ENCODE data around the gene EEF2. TPM values are rescaled to one million over a fixed set of nuclear protein-coding genes. Genes with fewer than 3 reads are reported as not detected.

EEF2 gene
- polyA plus RNA-seq, 1 donor from 2014 or later: 716 TPM

DNA sequence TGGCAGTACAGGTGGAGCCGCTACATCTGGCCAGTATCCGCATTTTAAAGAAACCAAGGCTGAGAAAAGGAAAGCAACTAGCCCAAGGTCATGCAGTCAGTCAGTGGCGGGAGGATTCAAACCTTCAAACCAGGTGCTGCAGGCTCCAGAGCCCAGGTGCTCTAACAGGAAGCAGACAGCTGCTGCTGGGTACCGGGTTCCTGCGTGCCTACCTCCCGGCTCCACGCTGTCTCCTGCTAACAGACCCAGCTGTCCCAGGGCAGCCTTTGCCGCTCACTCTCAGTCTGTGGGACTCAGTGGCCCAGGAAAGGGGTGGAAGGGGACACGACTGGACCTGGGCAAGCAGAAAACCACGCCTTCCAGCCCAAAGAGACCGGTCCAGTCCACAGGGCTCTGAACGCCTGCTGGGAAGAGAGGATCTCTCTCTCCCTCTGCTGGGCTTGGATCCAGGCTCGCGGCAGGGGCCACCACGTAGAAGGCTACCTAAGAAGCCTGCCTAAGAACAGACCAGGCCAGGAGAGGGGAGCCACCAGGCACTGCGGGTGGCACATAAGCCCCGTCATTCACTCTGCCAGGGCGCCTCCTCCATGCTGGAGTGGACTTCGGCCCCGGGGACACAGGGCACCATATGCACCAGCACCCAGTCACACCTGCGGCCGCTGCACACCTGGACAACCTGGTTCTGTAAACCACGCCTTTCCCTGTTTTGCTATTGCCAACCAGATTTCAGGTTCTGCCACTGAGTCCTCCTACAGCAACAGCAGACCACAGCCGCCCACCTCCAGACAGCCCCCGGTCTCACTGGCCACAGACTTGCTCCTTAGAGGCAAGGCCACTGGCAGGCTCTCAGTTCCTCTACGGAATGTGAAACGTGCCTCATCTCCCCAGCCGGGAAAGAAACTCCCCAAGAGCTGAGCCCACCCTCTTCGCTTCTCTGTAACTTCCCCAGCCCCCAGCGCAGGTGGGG is 18.9 kb downstream of the EEF2 start:
- H3K36me3 ChIP-seq (ENCODE audit: insufficient read depth, low read length): no peaks in the 10 kb centered on the region
- H3K4me2 ChIP-seq (ENCODE audit: low read length): no peak overlapping the region
- H3F3A ChIP-seq (ENCODE audit: insufficient read depth, low read length, poor library complexity, severe bottlenecking): no peaks in the 10 kb centered on the region
- no peak overlapping the region for H2AFZ ChIP-seq (ENCODE audit: low read depth, low read length)
- H3K79me2 ChIP-seq (replicated peaks; ENCODE audit: insufficient read depth, low read length): peaks cover 33% of the 10 kb centered on the region
- H3K4me3 ChIP-seq (ENCODE audit: low read length): no peak overlapping the region
- H3K9me2 ChIP-seq (ENCODE audit: insufficient read depth, low read length): no peaks in the 10 kb centered on the region
- TF ChIP-seq EZH2 (IDR thresholded peaks at IDR 0.05; ENCODE audit: borderline replicate concordance, insufficient read depth, low read length, poor library complexity, severe bottlenecking) (no peak), POLR2AphosphoS5 (IDR thresholded peaks at IDR 0.05) (no peak), MXI1 (conservative IDR thresholded peaks at IDR 0.05; ENCODE audit: poor library complexity, severe bottlenecking) (no peak)
- TF ChIP-seq, protein P1, sequence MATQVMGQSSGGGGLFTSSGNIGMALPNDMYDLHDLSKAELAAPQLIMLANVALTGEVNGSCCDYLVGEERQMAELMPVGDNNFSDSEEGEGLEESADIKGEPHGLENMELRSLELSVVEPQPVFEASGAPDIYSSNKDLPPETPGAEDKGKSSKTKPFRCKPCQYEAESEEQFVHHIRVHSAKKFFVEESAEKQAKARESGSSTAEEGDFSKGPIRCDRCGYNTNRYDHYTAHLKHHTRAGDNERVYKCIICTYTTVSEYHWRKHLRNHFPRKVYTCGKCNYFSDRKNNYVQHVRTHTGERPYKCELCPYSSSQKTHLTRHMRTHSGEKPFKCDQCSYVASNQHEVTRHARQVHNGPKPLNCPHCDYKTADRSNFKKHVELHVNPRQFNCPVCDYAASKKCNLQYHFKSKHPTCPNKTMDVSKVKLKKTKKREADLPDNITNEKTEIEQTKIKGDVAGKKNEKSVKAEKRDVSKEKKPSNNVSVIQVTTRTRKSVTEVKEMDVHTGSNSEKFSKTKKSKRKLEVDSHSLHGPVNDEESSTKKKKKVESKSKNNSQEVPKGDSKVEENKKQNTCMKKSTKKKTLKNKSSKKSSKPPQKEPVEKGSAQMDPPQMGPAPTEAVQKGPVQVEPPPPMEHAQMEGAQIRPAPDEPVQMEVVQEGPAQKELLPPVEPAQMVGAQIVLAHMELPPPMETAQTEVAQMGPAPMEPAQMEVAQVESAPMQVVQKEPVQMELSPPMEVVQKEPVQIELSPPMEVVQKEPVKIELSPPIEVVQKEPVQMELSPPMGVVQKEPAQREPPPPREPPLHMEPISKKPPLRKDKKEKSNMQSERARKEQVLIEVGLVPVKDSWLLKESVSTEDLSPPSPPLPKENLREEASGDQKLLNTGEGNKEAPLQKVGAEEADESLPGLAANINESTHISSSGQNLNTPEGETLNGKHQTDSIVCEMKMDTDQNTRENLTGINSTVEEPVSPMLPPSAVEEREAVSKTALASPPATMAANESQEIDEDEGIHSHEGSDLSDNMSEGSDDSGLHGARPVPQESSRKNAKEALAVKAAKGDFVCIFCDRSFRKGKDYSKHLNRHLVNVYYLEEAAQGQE (IDR thresholded peaks at IDR 0.05; ENCODE audit: borderline replicate concordance): no peak
- no peaks in the 10 kb centered on the region for H3K9me3 ChIP-seq (ENCODE audit: low read length)
- H3K27ac ChIP-seq (ENCODE audit: low read length): no peak overlapping the region
- H4K20me1 ChIP-seq (ENCODE audit: insufficient read depth): no peaks in the 10 kb centered on the region
- H3K27me3 ChIP-seq (ENCODE audit: insufficient read depth, low read depth, low read length): no peaks in the 10 kb centered on the region
- H3K9ac ChIP-seq (ENCODE audit: low read length): no peak overlapping the region

DNA sequence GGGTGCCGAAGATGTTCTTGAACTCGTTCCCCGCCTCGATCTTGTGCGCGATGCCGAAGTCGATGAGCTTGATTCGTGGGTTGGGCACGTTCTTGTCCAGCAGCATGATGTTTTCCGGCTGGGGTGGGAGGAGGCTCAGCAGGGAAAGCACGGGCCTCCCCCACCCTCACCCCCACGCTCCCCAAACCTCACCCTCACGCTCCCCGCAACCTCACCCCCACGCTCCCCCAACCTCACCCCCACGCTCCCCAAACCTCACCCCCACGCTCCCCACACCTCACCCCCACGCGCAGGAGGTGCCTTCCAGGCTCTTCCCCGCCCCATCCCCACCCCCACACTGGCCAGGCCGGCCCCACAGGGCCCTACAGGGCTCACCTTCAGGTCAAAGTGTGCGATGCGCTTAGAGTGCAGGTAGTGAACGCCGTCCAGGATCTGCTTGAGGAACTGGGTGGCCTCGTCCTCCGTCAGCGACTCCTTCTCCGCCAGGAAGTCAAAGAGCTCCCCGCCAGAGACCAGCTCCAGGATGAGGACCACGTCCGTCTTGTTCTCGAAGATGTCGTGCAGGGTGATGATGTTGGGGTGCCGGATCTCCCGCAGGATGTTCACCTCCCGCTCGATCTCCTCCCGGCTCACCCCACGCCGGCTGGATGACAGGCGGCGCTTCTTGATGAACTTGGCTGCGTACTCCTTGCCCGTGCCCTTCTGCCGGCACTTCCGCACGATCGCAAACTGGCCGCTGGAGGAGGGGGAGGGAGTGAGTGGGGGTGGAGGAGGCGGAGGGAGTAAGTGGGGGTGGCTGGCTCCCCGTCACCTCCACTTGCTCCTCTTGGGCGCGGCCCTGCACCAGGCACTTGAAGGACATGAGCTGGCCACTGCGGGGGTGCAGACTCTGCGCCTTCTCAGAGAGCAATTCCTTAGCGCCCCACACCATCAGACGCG is 20.7 kb downstream of the EEF2 start:
- Histone ChIP-seq H3K36me3 (ENCODE audit: insufficient read depth, low read length) (no peaks in the 10 kb centered on the region), H3K9ac (ENCODE audit: low read length) (no peak overlapping the region), H3K4me2 (ENCODE audit: low read length) (no peak overlapping the region), H3K27me3 (ENCODE audit: insufficient read depth, low read depth, low read length) (no peaks in the 10 kb centered on the region), H3K9me3 (ENCODE audit: low read length) (no peaks in the 10 kb centered on the region), H3K27ac (ENCODE audit: low read length) (no peak overlapping the region), H3K4me3 (ENCODE audit: low read length) (no peak overlapping the region), H4K20me1 (ENCODE audit: insufficient read depth) (no peaks in the 10 kb centered on the region), H3K79me2 (replicated peaks; ENCODE audit: insufficient read depth, low read length) (peaks cover 20% of the 10 kb centered on the region), H3K9me2 (ENCODE audit: insufficient read depth, low read length) (no peaks in the 10 kb centered on the region), H2AFZ (ENCODE audit: low read depth, low read length) (no peak overlapping the region), H3F3A (ENCODE audit: insufficient read depth, low read length, poor library complexity, severe bottlenecking) (no peaks in the 10 kb centered on the region)
- TF ChIP-seq POLR2AphosphoS5 (IDR thresholded peaks at IDR 0.05) (no peak), EP300 (conservative IDR thresholded peaks at IDR 0.05; ENCODE audit: poor library complexity, severe bottlenecking) (no peak)

Measured in neural cell (in vitro differentiated cells).